ENCODE results near the gene ZMAT5.

GRCh38 chr22:29768052-29768693 is 1.4 kb upstream of the ZMAT5 start:
- TF ChIP-seq REST (IDR thresholded peaks at IDR 0.05; ENCODE audit: low read depth, low read length) (no peak), RFX5 (IDR thresholded peaks at IDR 0.05; ENCODE audit: low read depth, low read length) (no peak), EZH2 (IDR thresholded peaks at IDR 0.05; ENCODE audit: borderline replicate concordance, control insufficient read depth, low read depth, low read length) (no peak), PKNOX1 (IDR thresholded peaks at IDR 0.05) (no peak), CTCF (IDR thresholded peaks at IDR 0.05 in 2 of 3, conservative IDR thresholded peaks at IDR 0.05 in 1 of 3; ENCODE audit: control insufficient read depth in 2 of 3, extremely low read depth in 1 of 3, insufficient read depth in 1 of 3, low read depth in 3 of 3, low read length in 3 of 3) (no peak), SP1 (IDR thresholded peaks at IDR 0.05; ENCODE audit: low read depth, low read length) (no peak), POLR2A (IDR thresholded peaks at IDR 0.05; ENCODE audit: low read depth, low read length) (no peak), BRCA1 (IDR thresholded peaks at IDR 0.05; ENCODE audit: low read depth, low read length) (no peak), EP300 (IDR thresholded peaks at IDR 0.05; ENCODE audit: borderline replicate concordance in 1 of 2, control insufficient read depth in 1 of 2, low read depth in 2 of 2, low read length in 2 of 2) (no peak), CBFB (IDR thresholded peaks at IDR 0.05; ENCODE audit: low read depth) (no peak), NRF1 (conservative IDR thresholded peaks at IDR 0.05; ENCODE audit: low read depth, low read length) (no peak), IKZF2 (IDR thresholded peaks at IDR 0.05) (no peak)

All from GM12878 (cell line).